Fibroblast of villous mesenchyme (primary cell): ENCODE data around the gene RBBP4. TPM values are rescaled to one million over a fixed set of nuclear protein-coding genes. Genes with fewer than 3 reads are reported as not detected.
A peak's percentile ranks its signal among the peaks of the same experiment; 100 is the strongest.
"Not testable (repeated sequence)": the region's sequence is repeated elsewhere in the genome, so short reads cannot be mapped to it uniquely, and the experiment has no call there.

Experiments used
- DNase-seq: peaks from one replicate; pipeline ENCODE4 v3.0.0-alpha.2; 2010; ENCODE audit warnings: low read depth
- H3K4me3 ChIP-seq: 2 replicates; pipeline ENCODE4 v1.5.1; 2011; ENCODE audit warnings: low read depth, mild to moderate bottlenecking, low read length
- total RNA-seq: library from RNA; depleted of rRNA; stranded (reverse); fragments of >200 nt; gene quantifications from 2 replicates; pipeline ENCODE4 v1.2.3, GENCODE V29; 2012
- TF ChIP-seq, protein P1 (sequence below): IDR thresholded peaks from 2 replicates; pipeline ENCODE4 v1.5.1; 2012; ENCODE audit warnings: low read depth, mild to moderate bottlenecking, low read length; ENCODE audit not compliant: insufficient read depth

RBBP4 gene
- total RNA-seq, 1 donor = 138 TPM

DNA sequence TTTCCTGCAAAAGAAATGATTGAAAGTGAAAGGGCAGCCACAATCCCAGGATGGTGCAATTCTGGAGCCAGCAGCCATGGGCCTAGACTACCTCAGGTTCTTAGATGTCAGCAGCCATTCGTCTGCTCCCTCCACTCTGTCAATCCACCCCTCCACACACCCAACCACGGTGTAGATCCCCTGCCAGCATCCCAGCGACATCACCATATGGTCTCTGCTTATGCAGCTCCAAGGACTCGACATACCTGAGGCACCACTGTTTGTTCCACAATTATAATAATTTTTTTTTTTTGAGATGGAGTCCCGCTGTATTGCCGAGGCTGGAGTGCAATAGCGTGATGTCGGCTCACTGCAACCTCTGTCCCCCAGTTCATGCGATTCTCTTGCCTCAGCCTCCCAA lies 45.0 kb downstream of the RBBP4 start:
- TF ChIP-seq, protein P1, sequence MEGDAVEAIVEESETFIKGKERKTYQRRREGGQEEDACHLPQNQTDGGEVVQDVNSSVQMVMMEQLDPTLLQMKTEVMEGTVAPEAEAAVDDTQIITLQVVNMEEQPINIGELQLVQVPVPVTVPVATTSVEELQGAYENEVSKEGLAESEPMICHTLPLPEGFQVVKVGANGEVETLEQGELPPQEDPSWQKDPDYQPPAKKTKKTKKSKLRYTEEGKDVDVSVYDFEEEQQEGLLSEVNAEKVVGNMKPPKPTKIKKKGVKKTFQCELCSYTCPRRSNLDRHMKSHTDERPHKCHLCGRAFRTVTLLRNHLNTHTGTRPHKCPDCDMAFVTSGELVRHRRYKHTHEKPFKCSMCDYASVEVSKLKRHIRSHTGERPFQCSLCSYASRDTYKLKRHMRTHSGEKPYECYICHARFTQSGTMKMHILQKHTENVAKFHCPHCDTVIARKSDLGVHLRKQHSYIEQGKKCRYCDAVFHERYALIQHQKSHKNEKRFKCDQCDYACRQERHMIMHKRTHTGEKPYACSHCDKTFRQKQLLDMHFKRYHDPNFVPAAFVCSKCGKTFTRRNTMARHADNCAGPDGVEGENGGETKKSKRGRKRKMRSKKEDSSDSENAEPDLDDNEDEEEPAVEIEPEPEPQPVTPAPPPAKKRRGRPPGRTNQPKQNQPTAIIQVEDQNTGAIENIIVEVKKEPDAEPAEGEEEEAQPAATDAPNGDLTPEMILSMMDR = no peak
- DNase-seq = no peak
- H3K4me3 ChIP-seq = no peak overlapping the region

DNA sequence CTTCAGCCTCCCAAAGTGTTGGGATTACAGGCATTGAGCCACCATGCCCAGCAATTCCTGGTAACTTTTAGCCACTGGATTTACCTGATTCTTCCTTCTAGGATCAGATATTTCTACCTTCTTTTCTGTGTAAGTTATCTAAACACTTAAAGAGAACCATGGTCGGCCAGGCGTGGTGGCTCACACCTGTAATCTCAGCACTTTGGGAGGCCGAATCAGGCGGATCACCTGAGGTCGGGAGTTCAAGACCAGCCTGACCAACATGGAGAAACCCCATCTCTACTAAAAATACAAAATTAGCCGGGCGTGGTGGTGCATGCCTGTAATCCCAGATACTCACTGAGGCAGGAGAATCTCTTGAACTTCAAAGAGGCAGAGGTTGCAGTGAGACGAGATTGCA lies 46.0 kb downstream of the RBBP4 start:
- not testable (repeated sequence) for H3K4me3 ChIP-seq, DNase-seq

DNA sequence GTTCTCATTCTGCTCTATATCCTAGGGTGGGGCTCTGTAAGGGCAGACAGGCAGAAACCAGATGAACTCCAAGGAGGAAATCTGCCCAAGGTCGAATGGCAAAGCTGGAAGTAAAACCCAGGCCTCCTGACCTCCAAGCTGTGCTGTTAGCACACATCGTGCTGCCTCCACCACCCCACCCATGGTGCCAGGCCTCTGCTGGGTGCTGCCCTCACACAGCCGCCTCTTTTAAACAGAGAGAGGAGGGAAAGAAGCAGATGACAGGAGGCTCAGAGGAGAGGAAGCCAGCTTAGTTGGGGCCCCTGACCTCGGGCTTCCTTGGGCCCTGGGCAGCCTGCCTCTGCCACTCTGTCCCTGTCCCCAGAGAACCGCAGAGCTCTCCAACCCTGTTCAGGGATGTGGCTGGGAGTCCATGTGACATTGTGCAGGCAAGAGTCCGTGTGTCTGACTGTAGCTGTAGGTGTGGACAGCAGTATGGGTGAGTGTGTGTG lies 50.5 kb downstream of the RBBP4 start:
- no peak for DNase-seq

DNA sequence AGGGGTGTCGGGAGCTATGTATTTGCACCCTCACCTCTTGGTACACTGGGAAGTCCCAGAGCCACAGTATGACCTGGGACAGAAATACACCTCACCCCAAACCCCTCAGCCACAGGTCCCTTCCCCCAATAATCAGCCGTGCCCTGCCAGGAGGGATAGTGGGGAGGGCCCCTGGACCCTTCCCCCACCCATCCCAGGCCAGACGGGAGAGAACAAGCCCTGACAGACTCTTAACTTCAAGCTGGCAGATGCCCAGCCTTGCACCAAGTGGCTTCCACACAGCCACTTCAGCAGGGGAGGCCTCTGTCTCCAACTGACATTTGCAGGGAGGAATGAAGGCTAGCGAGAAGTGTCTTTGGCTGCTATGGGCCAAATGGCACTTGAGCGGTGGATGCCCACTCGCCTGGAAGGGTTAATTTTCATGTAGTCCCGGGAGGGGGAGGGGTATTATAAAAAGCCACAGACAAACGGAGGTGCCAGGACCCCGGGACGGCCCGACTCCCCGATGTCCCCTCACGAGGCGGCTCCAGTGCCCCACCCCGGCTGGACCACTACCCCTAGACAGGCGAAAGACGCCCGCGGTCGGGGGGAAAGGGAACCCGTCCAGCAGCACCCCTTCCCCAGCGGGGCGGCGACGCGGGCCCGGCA lies 51.1 kb downstream of the RBBP4 start:
- peak overlapping the region; percentile 76 for H3K4me3 ChIP-seq
- no peak for DNase-seq
- TF ChIP-seq, protein P1 = no peak

More for the DNA sequence above, 50.5 kb downstream of the RBBP4 start:
- H3K4me3 ChIP-seq = peak overlapping the region; percentile 76
- TF ChIP-seq, protein P1 = no peak

DNA sequence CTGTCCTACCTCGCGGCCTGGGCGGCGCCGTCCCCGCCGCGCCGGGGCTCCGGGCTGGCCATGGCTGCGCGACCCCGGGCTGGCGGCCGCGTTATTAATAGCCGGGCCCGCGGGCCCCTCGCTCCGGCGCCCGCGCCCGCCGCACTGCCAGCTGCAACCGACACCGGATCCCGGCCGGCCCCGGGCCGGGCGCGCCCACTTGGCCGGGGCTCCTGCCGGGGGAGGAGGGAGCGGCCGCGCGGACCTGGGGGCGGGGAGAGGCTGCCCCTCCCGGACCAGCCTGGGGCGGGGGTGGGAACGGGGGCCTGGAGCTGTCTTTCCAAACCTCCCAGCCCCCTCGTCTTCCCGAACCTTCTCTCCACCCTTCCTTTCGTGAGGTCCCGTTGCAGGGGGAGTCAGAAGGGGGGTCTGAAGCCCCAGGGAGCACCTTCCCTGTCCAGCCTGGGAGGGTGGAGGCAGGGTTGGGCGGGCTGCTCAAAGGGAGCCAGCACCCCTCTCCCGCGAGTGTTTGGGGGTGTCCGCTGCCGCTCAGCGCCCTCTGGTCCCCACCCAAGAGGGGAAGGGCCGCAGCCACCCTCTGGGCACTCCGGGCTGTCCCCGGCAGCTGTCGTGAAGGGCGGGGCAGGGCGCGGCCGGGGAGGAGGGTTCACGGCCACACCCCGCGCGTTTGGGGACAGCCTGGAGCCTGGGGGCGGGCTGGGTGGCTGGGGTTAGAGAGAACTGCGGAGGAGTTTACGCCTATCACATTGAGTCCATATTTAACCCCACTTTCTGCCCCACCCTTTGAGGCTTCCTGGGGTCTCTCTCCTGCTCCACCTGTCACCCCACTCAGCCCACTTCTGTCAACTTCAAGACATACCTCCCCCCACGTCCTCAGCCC lies 51.8 kb downstream of the RBBP4 start, which contains the start of gene SYNC:
Gene SYNC, minus strand, starts transcription at position 172 of the 880 bp plus-strand sequence. Its CDS starts 110 bp downstream, at position 62.
- H3K4me3 ChIP-seq = peak within 1 kb of the TSS; percentile 76
- no peak for DNase-seq
- TF ChIP-seq, protein P1 = no peak

DNA sequence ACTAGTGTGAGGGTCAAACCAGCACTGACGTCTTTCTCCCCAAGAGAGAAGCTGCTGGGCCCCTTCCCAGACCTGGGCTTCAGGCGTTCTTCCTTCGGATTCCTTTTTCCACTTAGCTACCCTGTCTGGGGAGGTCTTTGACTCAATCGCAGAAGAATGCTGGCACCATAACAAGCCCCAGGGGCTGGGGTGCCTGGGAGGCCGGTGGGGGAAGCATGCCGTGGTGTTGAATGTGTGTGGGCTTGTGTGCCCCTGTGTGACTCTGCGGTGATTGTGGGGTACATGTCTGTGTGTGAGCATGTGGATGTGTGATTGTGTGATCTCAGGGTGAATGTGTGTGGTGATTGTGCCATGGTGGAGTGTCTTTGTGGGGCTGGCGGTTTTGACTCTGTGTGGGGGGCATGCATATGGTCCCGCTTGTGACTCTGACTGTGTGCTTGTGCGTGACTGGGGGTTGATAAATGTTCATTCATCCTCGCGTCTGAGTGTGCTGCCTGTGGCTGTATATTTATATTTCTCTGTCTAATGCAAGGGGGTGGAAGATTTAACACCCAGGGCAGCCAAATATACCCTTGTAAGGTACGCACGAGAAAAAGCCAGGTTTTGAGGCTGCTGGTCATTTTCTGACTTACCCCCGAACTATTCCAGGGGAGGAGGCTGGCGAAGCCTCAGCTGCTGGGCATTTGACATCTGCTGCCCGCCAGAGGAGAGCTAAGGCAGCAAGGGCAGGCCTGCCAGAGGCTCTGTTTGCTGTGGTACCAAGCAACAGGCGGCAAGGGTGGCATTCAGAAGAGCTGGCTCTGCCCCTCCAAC lies 52.7 kb downstream of the RBBP4 start:
- H3K4me3 ChIP-seq = peak overlapping the region; percentile 76
- TF ChIP-seq, protein P1 = no peak
- peak; percentile 77 for DNase-seq
